Measurements from ENCODE around the gene CCBE1. TPM values are rescaled to one million over a fixed set of nuclear protein-coding genes. Genes with fewer than 3 reads are reported as not detected.

CCBE1 gene
- polyA plus RNA-seq, 2 of the 4 experiments (the other 2 are of a cell fraction), result 3.0 to 9.9 TPM

GRCh38 chr18:59420244-59420643, 277.0 kb downstream of the CCBE1 start (continued):
- TF ChIP-seq REST (IDR thresholded peaks at IDR 0.05) (no peak), PBX3 (IDR thresholded peaks at IDR 0.05) (no peak), PHF8 (IDR thresholded peaks at IDR 0.05; ENCODE audit: borderline replicate concordance, low read depth) (no peak), RFX5 (IDR thresholded peaks at IDR 0.05) (no peak), MAX (IDR thresholded peaks at IDR 0.05) (no peak), HEYL (CRISPR knock-in tag; IDR thresholded peaks at IDR 0.05) (no peak)

GRCh38 chr18:59419386-59419785, 277.8 kb downstream of the CCBE1 start:
- no peak for ATAC-seq
- no peak for TF ChIP-seq RAD21 (conservative IDR thresholded peaks at IDR 0.05 in 1 of 2, IDR thresholded peaks at IDR 0.05 in 1 of 2)
- TF ChIP-seq CHD4 (IDR thresholded peaks at IDR 0.05; ENCODE audit: borderline replicate concordance), result no peak
- no peak for TF ChIP-seq ZNF302 (CRISPR knock-in tag; IDR thresholded peaks at IDR 0.05)
- no peak for TF ChIP-seq NPAS2 (CRISPR knock-in tag; IDR thresholded peaks at IDR 0.05; ENCODE audit: borderline replicate concordance)
- TF ChIP-seq GATA3 (IDR thresholded peaks at IDR 0.05; ENCODE audit: borderline replicate concordance), result no peak
- TF ChIP-seq SREBF2 (IDR thresholded peaks at IDR 0.05), result no peak
- TF ChIP-seq HES2 (IDR thresholded peaks at IDR 0.05), result no peak
- no peak for TF ChIP-seq CHD2 (IDR thresholded peaks at IDR 0.05; ENCODE audit: low read length, partially characterized antibody)
- TF ChIP-seq EHF (CRISPR knock-in tag; IDR thresholded peaks at IDR 0.05), result no peak
- TF ChIP-seq KDM1A (IDR thresholded peaks at IDR 0.05; ENCODE audit: low read depth), result no peak
- no peak for TF ChIP-seq HOXB13 (CRISPR knock-in tag; IDR thresholded peaks at IDR 0.05; ENCODE audit: low read depth)
- no peak for TF ChIP-seq SMC3 (IDR thresholded peaks at IDR 0.05)
- TF ChIP-seq CEBPB (IDR thresholded peaks at IDR 0.05), result no peak
- no peak for TF ChIP-seq PHF8 (IDR thresholded peaks at IDR 0.05; ENCODE audit: borderline replicate concordance, low read depth)
- no peak for TF ChIP-seq TFCP2L1 (CRISPR knock-in tag; IDR thresholded peaks at IDR 0.05)
- TF ChIP-seq MAZ (IDR thresholded peaks at IDR 0.05; ENCODE audit: borderline replicate concordance, low read depth, low read length), result no peak
- TF ChIP-seq CTCF (IDR thresholded peaks at IDR 0.05), result no peak
- no peak for TF ChIP-seq RARB (CRISPR knock-in tag; IDR thresholded peaks at IDR 0.05)
- no peak for TF ChIP-seq MAFK (IDR thresholded peaks at IDR 0.05; ENCODE audit: partially characterized antibody)
- TF ChIP-seq RCOR1 (IDR thresholded peaks at IDR 0.05; ENCODE audit: low read depth, low read length), result no peak
- Histone ChIP-seq H3K4me1 (no peaks in the 10 kb centered on the region), H3K4me2 (no peak overlapping the region), H3K4me3 (no peak overlapping the region), H3K9me3 (no peaks in the 10 kb centered on the region), H3K27ac (no peak overlapping the region)
- CTCF ChIA-PET, result no interaction called here
- 39% methylated on average over 4 of the region's 4 CpGs for WGBS (ENCODE audit: missing lambda C conversion rate)
- POLR2A ChIA-PET, result no interaction called here
- FAIRE-seq, result no peak
- no peak for DNase-seq (ENCODE audit: low read depth in 1 of 2, low spot score in 1 of 2)
